ENCODE measurements around the gene GNB4.

Gene GNB4

DNA sequence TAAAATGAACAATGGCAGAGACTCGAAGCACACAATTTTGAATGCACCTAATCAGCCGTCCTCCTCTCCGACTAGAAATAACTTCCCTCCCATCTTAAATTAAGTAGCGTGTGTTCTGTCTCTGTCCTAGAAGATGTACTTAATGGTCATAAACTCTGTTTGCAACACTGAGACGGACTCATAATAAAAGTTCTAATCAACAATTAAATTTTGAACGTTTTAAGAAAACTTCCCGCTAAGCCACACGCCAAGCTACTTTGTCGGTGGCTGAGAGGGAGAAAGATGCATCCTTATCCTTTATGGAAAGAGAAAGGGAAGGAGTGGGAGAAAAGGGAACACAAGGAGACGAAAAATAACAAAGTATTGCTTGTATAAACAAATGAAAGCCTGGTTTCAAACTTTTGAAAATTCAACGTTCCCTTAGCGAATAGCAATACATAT, 989 bp downstream of the GNB4 start:
- TF ChIP-seq, protein P1, sequence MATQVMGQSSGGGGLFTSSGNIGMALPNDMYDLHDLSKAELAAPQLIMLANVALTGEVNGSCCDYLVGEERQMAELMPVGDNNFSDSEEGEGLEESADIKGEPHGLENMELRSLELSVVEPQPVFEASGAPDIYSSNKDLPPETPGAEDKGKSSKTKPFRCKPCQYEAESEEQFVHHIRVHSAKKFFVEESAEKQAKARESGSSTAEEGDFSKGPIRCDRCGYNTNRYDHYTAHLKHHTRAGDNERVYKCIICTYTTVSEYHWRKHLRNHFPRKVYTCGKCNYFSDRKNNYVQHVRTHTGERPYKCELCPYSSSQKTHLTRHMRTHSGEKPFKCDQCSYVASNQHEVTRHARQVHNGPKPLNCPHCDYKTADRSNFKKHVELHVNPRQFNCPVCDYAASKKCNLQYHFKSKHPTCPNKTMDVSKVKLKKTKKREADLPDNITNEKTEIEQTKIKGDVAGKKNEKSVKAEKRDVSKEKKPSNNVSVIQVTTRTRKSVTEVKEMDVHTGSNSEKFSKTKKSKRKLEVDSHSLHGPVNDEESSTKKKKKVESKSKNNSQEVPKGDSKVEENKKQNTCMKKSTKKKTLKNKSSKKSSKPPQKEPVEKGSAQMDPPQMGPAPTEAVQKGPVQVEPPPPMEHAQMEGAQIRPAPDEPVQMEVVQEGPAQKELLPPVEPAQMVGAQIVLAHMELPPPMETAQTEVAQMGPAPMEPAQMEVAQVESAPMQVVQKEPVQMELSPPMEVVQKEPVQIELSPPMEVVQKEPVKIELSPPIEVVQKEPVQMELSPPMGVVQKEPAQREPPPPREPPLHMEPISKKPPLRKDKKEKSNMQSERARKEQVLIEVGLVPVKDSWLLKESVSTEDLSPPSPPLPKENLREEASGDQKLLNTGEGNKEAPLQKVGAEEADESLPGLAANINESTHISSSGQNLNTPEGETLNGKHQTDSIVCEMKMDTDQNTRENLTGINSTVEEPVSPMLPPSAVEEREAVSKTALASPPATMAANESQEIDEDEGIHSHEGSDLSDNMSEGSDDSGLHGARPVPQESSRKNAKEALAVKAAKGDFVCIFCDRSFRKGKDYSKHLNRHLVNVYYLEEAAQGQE (IDR thresholded peaks at IDR 0.05; ENCODE audit: insufficient read depth in 1 of 2, low read depth in 2 of 2, low read length in 2 of 2): no peak
- no peak for TF ChIP-seq TAF1 (IDR thresholded peaks at IDR 0.05; ENCODE audit: borderline replicate concordance, insufficient read depth, low read length)
- TF ChIP-seq FOXP2 (optimal IDR thresholded peaks at IDR 0.05; ENCODE audit: borderline replicate concordance, extremely low read depth, extremely low read length, insufficient read depth): no peak

DNA sequence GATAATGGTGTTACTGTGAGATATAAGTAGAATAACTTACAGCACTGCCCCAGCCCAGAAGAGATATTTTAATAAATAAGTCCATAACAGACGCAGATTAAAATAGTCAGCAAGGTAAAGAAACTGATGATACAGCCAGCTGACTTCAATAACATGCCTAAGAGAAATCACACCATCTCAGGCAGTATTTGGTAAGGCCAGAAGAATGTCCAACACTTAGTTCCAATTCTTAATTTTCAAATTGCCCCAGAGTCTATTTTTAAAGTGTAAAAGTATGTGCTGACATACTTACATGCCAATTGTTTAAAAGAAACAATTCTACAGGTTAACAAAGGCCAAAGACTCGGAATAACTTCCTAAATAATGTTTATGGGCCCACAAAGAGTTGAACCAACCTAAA, 1.6 kb downstream of the GNB4 start:
- TF ChIP-seq SIN3A (IDR thresholded peaks at IDR 0.05; ENCODE audit: borderline replicate concordance, insufficient read depth, low read length): no peak
- TF ChIP-seq, protein P1 (IDR thresholded peaks at IDR 0.05; ENCODE audit: insufficient read depth in 1 of 2, low read depth in 2 of 2, low read length in 2 of 2): no peak
- no peak for TF ChIP-seq POLR2AphosphoS5 (IDR thresholded peaks at IDR 0.05; ENCODE audit: low read depth, low read length)
- TF ChIP-seq FOXP2 (optimal IDR thresholded peaks at IDR 0.05; ENCODE audit: borderline replicate concordance, extremely low read depth, extremely low read length, insufficient read depth): no peak
- no peak for TF ChIP-seq TAF1 (IDR thresholded peaks at IDR 0.05; ENCODE audit: borderline replicate concordance, insufficient read depth, low read length)

DNA sequence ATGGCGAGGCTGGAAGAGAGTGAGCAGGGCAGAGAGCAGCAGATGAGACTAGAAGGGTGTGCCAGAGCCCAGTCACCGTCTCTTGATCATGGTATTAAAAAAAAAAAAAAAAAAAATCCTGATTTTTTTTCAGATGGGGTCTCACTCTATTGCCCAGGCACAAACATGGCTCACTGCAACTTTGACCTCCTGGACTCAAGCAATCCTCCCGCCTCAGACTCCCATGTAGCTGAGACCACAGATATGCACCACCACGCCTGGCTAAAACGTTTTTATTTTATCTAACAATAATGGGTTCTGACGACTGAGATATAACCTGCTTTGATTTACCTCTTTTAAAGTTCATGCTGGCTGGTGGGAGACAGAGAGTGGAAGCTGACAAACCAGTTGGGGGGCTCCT, 4.0 kb downstream of the GNB4 start:
- TF ChIP-seq, protein P1 (IDR thresholded peaks at IDR 0.05; ENCODE audit: insufficient read depth in 1 of 2, low read depth in 2 of 2, low read length in 2 of 2): no peak
- TF ChIP-seq POLR2AphosphoS5 (IDR thresholded peaks at IDR 0.05; ENCODE audit: low read depth, low read length): no peak

DNA sequence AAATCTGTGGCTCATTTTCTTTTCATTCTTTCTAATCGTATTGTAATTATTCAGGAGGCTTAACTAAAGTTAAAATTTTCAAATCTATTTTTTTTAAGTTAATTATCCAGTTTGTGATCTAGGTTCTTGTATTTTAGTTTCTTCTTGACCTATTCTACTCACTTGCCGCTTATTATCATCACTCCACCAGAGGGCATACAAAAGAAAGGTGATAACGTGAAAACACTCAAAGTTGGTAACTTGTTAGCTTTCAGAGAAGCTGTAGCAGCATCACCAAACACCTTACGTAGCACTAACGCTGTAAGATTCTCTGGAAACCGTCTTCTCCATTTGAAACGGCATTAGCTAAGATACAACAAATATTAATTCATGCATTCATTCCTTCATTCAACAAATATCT, 4.8 kb downstream of the GNB4 start:
- TF ChIP-seq FOXP2 (optimal IDR thresholded peaks at IDR 0.05; ENCODE audit: borderline replicate concordance, extremely low read depth, extremely low read length, insufficient read depth): no peak
- TF ChIP-seq TAF1 (IDR thresholded peaks at IDR 0.05; ENCODE audit: borderline replicate concordance, insufficient read depth, low read length): no peak
- TF ChIP-seq, protein P1 (IDR thresholded peaks at IDR 0.05; ENCODE audit: insufficient read depth in 1 of 2, low read depth in 2 of 2, low read length in 2 of 2): no peak
- no peak for TF ChIP-seq POLR2AphosphoS5 (IDR thresholded peaks at IDR 0.05; ENCODE audit: low read depth, low read length)
- TF ChIP-seq SIN3A (IDR thresholded peaks at IDR 0.05; ENCODE audit: borderline replicate concordance, insufficient read depth, low read length): no peak

DNA sequence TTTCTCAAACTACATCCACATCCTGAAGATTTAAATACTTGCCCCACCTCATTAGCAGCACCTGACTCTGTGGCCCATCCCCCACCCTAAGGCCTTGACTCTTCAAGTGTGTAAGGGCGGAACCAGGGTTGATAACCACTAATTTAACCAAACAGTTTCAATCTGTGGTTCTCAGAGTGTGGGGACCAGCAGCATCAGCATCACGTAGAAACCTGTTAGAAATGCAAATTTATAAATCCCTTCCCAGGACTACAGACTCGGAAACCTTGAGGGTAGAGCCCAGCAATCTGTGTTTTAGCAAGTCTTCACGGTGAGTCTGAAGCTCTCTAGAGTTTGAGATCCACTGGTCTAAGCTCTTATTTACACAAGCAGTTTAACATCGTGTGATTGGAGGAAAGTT, 12.4 kb downstream of the GNB4 start:
- TF ChIP-seq SIN3A (IDR thresholded peaks at IDR 0.05; ENCODE audit: borderline replicate concordance, insufficient read depth, low read length) (no peak), FOXP2 (optimal IDR thresholded peaks at IDR 0.05; ENCODE audit: borderline replicate concordance, extremely low read depth, extremely low read length, insufficient read depth) (no peak), POLR2AphosphoS5 (IDR thresholded peaks at IDR 0.05; ENCODE audit: low read depth, low read length) (no peak), TAF1 (IDR thresholded peaks at IDR 0.05; ENCODE audit: borderline replicate concordance, insufficient read depth, low read length) (no peak)
- TF ChIP-seq, protein P1 (IDR thresholded peaks at IDR 0.05; ENCODE audit: insufficient read depth in 1 of 2, low read depth in 2 of 2, low read length in 2 of 2): no peak
